GM21447 (cell line): ENCODE data around the gene FBN3.

Source experiments
- ATAC-seq: cut with Tn5 transposase; IDR thresholded peaks from one replicate; pipeline ENCODE4 v1.9.1; 2021; ENCODE audit not compliant: unreplicated experiment

Gene FBN3

DNA sequence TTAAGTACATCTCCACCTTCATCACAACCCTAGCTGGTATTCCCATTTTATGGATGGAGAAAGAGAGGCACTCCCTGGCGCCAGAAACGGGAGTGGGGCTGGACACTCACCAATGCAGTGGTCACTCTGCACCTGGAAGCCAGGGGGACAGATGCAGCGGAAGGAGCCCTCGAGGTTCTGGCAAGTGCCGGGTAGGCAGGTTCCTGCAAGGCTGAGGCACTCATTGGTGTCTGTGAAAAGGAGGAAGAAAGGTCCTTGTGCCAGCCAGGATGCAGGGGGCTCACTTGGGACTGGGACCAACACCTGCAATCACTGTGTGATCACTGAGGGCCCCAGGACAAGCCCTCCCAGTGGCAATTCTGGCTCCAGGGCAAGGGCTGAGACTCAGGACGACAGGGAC lies 55.1 kb downstream of the FBN3 start:
- ATAC-seq = no peak

DNA sequence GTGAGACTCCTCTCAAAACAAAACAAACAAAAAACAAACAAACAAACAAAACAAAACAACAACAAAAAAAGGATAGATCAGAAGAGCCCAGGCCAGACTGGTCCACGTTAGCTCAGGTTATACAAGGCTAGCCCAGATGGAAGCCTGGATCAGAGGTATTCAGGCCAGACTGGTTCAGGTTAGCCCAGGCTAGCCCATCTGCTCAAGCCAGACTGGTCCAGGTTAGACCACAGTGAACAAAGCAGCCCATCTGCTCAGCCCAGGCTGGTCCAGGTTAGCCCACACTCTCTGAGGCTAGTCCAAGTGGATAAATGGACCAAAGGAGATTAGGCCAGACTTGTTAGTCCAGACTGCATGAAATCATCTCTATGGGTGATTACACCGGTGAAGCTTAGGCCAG lies 55.7 kb downstream of the FBN3 start:
- ATAC-seq = no peak

- ATAC-seq = no peak
These were observed 58.4 kb downstream of the FBN3 start for GRCh38 chr19:8090950-8091349.

GRCh38 chr19:8089664-8090601 lies 59.5 kb downstream of the FBN3 start:
- ATAC-seq = no peak

GRCh38 chr19:8088752-8089663 lies 60.4 kb downstream of the FBN3 start:
- no peak for ATAC-seq

GRCh38 chr19:8087876-8088275 lies 61.5 kb downstream of the FBN3 start:
- ATAC-seq = no peak

DNA sequence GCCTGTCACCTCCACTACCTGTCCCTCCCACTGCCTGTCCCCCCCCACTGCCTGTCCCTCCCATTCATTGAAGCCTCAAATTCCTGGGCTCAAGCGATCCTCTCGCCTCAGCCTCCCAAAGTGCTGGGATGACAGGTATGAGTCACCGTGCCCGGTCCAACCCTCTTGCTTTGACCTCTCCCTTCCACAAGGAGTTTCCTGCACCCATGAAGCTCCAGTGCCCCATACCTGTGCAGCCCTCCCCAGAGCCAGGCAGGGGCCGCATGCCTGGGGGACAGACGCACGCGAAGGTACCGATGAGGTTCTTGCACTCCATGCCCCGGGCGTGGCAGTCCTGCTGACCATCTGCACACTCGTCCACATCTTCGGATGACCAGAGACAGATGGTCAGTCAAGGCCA lies 62.5 kb downstream of the FBN3 start:
- ATAC-seq = no peak

DNA sequence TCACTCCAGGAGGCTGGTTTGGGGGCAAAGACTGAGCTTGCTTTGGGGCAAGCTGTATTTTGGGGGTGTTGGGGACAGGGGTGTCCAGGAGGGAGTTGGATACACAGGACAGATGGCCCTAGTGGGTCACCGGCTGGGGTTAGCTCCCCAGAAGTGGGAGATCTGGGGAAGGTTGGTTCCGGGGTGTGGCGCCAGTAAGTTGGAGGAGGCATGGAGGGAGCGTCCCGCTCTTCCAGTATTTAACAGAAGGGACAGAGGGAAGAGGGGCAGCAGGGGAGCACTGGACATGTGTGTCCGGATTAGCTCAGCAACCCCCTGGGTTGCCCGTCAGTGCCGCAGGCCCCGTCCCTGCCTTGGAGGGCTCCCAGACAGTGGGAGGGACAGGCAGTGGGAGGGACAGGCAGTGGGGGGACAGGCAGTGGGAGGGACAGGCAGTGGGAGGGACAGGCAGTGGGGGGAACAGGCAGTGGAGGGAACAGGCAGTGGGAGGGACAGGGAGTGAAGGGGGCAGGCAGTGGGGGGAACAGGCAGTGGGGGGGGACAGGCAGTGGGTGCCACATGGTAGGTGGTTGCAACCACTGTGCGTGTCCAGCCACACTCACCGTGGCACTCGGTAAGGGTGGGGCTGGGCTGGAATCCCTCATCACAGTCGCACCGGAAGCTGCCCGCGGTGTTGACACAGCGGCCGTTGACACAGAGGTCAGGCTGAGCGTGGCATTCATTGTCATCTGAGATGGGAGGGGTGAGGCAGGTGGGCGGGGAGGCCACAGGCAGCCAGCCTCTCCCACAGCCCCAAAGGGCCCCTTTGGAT lies 63.6 kb downstream of the FBN3 start:
- no peak for ATAC-seq

DNA sequence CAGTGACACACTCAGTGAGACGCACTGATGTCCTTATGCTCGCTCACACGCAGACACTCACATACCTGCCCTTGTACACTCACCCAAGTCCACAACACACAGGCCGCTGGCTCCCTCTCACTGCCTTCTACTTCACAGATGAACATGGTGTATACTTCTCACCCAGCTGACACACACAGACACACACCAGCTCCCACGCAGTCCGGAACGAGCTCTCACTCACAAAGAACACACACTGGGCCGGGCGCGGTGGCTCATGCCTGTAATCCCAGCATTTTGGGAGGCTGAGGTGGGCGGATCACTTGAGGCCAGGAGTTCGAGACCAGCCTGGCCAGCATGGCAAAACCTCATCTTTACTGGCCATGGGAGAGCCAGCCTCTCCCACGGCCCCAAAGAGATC lies 65.2 kb downstream of the FBN3 start:
- no peak for ATAC-seq

DNA sequence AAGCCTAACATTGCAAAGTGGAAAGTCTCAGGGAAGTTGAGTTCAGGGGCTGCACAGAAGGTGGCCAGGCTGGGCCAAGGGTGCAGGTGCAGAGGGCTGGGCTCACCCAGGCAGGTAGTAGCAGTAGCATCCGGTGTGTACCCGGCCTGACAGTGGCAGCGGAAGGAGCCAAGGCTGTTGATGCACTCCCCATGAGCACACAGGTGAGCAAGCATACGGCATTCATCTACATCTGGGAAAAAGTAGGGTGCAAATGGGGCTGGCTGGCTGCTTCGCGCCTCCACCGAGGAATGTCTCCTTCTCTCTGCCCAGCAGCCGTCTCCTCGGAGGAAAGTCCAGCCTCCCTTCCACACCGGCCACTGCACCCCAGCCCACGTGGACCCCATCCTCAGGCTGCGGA lies 66.3 kb downstream of the FBN3 start:
- no peak for ATAC-seq

- ATAC-seq = no peak
These were observed 67.5 kb downstream of the FBN3 start for GRCh38 chr19:8081569-8082550.

GRCh38 chr19:8080832-8081231 lies 68.6 kb downstream of the FBN3 start:
- no peak for ATAC-seq

- ATAC-seq = no peak
These were observed 69.4 kb downstream of the FBN3 start for GRCh38 chr19:8079988-8080387.

DNA sequence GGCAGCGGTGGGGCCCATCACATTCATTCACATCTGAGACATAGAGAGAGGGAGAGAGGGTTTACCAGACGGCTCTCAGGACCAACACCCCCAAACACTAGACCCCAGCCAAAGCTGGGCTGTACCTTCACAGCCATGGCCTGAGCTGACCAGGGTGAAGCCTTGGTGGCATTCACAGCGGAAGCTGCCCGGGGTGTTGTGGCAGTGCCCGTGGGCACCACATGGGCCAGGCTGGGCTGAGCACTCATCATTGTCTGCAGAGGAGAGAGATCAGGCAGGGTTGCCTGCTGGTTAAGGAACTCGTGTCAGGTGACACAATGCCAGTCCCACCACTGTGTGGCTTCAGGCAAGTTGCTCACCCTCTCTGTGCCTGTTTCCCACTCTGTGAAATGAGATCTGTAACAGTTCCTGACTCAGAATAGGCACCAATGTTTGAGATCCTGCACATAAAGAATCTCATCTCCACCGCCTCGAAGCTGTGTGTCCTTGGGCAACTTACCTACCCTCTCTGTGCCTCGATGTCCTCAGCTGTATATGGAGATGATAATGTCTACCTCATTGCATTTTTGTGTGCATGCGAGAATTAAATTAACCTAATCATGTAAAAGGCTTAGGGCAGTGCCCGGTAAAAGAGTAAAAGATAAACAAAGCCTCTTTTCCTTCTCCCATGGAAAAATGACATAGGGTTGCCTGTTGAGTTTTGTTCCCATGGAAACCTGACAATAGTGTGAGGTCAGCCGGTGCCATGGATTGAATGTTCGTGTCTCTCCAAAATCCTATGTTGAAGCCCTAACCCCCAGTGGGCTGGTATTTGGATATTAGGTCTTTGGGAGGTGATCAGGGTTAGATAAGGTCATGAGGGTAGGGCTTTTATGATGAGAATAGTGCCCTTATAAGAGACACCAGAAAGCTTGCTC lies 74.0 kb downstream of the FBN3 start:
- no peak for ATAC-seq

DNA sequence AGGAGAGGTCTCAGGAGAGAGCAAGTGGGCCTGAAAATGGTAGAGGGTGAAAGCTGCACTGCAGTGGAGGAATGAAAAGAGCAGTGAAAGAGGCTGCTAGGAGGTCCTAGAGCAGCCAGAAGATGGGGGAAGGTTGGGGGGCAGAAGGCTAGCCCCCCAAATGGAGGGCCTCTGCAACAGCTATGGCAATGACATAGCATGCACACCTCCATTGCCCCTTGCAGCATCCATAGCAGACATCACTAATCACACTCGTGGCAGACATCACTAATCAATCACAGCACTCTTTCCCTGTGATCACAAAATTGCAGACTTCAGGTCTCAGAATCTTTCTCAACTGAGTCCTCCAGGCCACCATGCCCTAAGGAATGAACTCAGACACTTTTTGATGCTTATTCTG lies 74.9 kb downstream of the FBN3 start:
- no peak for ATAC-seq

DNA sequence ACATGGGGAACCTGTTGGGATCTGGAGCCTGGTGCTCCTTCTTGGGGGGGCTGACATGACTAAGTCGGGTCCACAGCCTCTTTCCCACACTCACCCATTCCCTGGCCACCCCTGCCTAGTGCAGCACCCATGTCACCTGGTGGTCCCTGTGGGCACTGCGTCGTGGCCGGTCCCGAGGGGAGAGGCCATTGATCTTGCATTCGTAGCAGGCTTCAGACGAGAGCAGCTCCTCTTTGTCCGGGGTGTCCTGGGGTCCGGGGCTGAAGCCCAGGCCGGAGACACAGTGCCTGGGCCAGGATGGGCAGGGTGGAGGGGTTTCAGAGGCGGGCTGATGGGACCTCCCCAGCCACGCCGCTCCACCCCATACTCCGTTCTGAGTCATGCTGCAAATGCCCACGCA lies 77.5 kb downstream of the FBN3 start:
- ATAC-seq = no peak

GRCh38 chr19:8069096-8069973 lies 80.1 kb downstream of the FBN3 start:
- ATAC-seq = no peak

- no peak for ATAC-seq
These were observed 83.5 kb downstream of the FBN3 start for GRCh38 chr19:8065875-8066261.
